HG03571 (cell line): ENCODE measurements around the gene DIP2C.
"Not testable (repeated sequence)": the region's sequence is repeated elsewhere in the genome, so short reads cannot be mapped to it uniquely, and the experiment has no call there.

Source experiments
- ATAC-seq: cut with Tn5 transposase; IDR thresholded peaks from one replicate; pipeline ENCODE4 v1.9.1; 2021; ENCODE audit not compliant: unreplicated experiment

The DIP2C gene

DNA sequence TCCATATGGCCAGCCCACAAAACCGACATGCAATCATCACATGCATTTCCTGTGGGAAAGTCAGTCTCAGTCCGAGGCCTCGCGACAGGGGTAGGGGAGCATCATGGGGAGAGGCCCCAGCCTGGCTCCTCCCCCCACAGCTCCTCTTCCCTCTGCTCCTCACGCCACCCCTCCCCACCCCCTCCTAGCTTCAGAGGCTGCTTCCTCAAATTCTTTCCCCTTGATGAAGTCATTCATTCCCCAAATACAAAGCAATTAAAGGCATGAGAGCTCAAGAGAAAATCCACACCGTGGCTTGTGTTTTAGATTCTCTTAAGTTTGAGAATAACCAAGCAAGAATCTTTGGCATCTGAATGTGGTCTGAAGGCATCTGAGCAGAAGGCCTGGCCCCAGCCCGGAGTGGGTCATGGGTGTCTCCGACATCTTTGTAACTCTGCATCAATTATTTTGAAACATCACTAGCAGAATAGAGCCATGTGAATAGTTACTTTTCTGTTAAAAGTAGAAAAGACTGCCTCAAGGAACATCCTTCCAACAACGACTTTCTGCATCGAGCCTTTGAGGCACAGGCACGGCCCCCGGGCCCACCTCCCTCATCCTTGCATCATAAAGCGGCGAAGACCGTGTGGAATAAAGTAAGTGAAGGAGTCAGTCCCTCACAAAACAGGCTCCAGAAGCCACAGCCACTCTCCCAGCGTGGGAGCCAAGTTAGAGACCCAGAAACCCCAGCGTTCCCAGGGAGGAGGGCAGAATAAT, 90.9 kb downstream of the DIP2C start:
- no peak for ATAC-seq

DNA sequence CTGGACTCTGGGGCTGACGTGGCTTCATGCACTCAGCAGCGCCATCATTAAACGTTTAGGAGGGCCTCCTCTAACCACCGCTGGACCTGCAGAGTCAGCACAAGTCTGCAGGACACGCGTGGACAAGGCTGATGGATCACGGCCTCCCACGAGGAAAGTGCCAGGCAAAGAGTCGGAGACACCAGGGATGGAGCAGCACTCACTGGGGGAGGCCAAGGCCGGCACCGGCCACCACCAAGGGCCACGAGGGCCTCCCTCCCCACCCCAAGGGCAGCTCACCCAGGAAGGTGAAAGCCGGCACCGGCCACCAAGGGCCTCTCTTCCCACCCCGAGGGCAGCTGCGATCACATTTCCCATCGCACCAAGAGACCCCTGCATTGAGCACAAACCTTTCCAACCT, 91.5 kb downstream of the DIP2C start:
- no peak for ATAC-seq

DNA sequence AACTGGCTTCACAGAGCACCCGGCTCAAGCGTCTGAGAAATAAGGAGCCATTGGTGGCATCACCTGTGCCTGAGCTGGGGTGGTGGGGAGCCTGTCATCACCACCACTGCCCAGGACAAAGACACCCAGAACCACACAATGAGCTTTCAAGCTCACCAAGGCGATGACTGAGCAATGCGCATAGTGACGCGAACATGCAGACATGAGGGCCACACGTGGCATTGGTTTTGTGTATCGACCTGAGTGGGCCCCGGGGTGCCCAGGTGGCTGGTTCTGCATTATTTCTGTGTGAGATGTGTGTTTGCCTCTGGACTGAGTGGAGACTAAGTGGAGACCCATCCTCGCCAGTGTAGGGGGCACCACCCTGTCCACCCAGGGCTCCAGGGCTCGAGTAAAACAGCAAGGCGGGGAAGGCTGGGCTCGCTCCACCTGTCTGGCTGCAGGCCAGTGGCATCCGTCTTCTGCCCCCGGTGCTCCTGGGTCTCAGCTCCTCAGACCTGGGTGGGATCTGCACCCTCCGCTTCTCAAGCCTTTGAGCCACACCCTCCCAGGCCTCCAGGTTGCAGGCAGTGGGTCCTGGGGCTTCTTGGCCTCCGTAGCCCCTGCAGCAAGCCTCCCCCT, 92.6 kb downstream of the DIP2C start:
- no peak for ATAC-seq

DNA sequence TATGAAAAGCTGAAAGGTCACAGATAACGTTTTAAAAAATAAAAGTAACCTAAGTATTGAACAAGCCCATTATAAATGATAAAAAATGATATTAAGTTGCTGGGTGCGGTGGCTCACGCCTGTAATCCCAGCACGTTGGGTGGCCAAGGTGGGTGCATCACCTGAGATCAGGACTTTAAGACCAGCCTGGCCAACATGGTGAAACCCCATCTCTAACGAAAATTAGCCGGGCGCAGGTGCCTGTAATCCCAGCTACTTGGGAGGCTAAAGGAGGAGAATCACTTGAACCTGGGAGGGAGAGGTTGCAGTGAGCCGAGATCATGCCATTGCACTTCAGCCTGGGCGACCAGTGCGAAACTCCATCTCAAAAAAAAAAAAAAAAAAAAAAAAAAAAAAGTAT, 93.3 kb downstream of the DIP2C start:
- not testable (repeated sequence) for ATAC-seq

DNA sequence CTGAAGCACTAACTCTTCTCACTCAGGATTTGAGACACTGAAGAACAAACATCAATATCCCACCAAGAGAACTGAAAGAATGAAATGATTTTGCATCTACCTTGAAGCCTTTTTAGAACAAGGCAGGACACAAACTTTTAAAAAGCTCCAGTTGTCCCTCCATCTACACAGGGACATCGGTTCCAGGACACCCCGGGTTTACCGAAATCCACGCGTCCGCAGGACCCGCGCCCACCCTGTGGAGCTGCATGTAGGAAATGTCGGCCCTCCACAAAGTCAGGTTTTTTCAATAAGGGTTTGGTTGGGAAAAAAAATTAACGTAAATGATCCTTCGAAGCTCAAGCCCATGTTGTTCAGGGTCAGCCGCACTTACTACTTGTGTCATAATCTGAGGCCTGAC, 94.0 kb downstream of the DIP2C start:
- ATAC-seq, result no peak

DNA sequence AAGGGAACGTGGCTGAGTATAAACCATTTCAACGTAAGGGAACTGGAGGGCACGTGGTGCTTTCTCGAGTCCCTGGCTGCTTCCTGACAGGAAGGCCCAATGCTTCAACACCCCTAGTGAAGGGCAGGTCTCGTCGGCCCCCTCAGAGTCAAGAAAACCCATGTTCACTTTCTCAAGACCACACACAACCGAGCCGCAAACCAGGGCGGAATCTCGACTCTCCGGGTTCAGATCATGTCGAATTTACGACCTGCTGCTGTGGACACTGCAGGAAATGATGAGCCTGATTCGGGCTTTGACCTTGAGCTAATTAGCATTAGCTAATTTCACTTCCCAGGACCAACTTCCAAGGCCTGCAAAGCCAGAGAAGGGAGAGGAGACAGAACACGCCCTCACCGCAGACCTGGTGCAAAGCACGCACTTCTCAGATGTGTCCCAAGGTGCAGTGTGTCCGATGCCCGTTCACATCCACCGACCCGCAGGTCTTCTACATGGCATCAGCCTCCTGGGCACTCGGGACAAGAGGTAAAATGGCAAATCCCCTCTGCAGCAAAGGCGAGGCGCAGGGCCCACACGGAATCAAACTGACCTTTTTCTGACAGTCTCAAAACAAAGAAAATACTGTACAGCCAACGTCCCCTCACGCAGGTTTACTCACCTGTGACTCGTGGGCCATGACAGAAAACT, 94.7 kb downstream of the DIP2C start:
- no peak for ATAC-seq

DNA sequence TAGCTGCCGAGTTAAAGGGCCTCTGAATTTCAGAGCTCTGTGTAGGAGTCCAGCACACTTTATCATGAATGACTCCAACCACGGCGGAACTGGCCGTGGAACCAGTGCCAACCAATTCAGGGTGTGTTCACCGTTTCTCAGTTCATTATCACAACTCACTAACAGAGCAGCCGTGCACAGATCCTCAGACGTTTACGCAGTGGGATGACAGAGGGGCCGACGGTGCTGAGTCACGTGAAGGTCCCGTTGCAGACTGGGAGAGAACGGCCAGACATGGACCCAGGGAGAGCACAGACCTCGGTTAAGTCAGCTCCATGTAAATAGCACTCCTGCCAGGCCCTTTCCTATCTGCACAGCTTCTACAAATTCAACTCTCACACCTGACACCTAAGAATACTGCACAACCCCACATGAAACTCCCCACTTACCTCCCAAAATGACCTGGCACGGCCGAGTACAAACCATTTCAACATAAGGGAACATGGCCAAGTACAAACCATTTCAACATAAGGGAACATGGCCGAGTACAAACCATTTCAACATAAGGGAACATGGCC, 95.5 kb downstream of the DIP2C start:
- no peak for ATAC-seq

DNA sequence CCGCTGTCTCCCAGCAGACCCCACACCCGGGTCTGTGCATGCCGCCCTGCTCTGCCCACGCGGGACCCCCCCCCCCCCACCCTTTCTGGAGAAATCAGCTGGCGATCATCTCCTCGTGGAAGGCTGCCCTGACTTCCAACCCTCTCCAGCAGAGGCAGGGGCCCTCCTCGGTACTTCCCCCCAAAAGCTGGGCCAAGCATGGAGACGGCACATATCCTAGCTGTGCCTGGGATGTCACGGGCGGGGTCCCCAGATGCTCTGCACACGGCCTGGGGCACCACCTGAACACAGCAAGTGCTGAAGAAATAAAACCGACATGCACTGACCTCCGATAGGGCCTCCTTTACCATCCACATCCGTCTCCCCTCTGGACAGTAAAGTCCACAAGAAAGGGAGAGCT, 96.0 kb downstream of the DIP2C start:
- no peak for ATAC-seq

DNA sequence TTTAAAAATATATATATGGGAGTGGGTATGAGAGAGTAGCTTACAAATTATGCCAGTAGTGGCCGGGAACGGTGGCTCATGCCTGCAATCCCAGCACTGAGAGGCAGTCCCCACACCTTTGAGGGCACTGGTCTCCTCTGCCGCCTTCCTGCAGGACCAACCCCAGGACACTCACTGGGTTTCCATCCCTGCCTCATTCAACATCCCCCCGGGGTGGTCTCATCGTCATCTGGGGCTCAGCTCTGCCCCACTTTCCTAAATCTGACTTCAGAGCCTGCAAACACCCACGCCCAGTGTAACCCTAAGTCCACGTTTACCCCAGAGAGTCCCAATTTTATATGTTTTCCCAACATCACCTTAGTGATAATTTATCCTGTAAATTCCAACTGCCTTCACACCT, 96.5 kb downstream of the DIP2C start:
- ATAC-seq, result no peak

DNA sequence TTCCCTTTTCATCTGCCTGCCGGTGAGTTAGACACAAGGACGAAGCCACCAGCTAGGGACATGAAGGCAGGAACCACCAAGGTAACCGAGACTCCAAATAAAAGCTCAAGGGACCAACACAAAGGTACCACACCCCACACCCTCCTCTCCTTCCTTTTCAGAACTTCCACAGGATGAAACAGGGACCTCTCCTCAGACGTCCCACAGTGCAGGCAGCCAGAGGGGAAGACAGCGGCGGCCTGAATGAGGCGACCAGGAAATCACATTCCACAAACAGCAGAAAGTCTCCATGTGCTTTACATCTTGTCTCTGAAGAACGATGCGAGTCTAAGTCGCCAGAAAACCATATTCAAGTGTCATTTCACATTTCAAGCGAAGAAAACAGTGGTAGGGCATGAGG, 97.8 kb downstream of the DIP2C start:
- ATAC-seq, result no peak

DNA sequence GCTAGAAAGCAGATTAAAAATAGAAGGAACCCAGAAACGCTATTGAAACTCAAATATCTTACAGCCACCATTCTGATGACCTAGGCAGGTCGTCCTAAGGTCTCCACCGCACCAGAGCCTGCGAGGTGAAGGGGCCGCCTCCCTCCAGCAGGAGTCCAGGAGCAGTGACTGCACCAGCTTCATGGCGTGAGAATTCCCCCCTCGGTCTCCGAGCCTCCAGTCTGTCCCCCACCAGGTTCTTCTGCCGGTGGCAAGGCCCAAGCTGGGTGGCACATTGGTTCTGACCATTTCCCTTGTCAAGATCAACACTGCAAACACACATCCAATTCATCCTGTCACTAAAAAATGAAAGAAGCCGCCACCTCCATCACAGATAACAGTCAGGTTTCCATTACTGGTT, 98.7 kb downstream of the DIP2C start:
- ATAC-seq, result no peak

DNA sequence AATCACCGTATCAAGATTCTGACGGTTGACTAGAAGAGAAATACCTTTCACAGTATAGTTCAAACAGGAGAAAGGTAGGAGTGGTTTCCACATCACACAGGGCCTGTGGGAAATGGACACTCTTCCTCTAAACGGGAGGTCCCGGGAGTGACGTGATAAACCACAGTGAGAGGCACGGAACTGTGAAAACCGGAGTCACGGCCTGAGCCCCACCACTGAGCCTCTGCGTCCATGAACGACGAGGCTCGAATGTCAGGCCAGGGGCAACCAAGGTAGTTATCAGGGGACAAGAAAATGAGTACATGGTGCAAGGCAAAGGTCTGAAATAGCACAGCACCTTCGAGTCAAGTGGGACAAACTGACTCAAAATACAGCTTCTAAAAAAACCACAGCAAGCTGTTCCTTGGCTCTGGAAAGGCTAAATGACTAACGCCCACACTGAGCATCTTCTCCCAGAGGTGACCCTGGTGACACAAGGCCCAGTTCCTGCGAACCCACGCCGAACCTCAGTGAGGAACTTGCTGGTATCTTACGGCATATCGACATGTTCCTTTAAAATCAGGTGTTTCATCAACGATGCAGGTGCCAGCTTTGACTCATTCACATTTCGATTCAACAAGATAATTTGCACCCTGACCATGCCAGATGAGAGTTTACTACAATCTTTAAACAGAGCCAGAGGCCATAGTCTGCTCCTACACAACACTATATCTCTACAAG, 99.3 kb downstream of the DIP2C start:
- ATAC-seq, result no peak

DNA sequence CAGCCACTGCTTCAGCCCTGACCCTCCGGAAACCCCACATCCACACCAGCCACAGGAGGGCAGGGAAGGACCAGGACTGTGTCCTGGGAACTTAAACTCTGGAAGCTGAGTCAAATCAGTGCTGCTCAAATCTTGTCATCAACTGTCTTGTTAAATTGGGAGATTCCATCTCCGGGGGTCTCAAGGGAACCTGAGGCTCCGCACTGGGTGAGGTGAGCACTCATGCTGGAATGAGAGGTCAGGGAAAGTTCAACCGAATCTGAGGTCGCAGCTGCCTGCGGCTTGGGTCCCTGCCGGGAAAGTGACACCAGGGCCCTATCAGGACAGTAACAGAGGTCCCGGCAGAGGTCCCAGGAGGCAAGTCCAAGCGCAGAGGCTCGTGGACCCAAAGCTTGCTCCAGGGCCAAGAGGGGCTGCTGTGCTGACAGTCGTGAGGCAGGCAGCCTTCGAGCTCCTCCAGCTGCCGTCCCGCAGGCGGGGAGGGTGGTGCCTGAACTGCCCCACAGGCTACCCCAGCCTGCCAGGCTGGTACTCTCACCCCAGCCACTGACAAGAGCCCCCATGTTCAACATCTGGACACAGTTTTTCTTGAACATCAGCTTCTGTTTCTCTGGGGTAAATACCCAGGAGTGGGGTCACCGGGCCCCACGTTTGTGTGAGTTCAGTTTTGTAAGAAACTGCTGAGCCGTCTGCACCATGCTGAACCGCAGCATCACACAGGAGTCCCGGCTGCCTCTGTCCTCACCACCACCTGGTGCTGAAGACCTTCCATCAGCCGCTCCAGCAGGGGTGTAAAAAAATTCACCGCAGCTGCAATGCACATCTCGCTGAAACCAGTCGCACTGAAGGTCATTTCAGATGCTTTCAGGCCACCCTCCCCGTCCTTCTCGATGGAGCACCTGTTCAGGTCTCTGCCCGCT, 101.0 kb downstream of the DIP2C start:
- ATAC-seq, result no peak

DNA sequence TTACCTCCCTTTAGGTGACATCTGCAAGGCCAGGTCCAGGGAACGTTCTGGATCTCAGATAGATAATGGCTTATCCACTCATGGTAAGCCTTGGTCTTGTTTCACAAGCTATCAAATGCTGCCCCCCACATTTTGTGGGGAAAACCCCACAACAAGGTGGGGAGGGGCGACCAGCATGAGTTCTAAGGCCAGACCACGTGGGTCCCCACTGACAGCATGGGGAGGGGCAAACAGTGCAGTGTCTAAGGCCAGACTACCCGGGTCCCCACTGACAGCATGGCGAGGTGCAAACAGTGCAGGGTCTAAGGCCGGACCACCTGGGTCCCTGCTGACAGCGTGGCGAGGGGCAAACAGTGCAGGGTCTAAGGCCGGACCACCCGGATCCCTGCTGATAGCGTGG, 102.8 kb downstream of the DIP2C start:
- no peak for ATAC-seq

DNA sequence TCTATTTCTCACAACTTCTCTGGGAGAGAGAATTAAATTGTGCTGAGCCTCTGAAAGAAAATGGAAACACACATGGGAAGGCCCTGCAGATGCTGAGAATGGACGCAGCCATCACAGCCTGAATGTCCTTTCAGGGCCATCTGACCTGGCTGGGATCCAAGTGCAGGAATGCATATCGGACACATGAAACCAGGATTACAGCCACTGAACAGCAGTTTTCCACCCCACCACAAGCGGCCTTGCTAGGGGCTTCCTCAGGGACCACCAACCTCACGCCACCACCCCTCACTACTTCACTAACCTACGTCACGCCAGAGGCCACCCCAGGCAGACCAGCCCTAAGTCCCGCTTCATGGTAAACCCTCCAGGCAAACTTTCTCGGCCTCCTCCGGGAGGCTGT, 103.3 kb downstream of the DIP2C start:
- no peak for ATAC-seq

DNA sequence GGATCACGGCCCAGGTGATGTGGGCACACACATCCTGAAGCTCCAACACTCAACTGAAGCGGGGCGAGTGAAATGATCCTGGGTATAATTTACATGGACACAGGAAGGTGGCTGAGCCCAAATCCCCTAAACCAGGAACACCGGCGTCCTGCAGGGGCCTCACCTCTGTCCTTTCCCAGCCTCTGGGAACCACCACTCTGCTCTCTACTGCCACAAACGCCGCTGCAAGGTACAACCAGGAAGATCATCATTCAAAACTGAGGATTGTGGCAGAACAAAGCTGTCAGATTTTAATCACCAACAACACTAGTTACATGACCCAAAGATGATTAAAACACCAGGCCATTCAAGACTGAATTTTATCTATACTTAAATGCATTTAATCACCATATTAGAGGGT, 104.0 kb downstream of the DIP2C start:
- no peak for ATAC-seq

DNA sequence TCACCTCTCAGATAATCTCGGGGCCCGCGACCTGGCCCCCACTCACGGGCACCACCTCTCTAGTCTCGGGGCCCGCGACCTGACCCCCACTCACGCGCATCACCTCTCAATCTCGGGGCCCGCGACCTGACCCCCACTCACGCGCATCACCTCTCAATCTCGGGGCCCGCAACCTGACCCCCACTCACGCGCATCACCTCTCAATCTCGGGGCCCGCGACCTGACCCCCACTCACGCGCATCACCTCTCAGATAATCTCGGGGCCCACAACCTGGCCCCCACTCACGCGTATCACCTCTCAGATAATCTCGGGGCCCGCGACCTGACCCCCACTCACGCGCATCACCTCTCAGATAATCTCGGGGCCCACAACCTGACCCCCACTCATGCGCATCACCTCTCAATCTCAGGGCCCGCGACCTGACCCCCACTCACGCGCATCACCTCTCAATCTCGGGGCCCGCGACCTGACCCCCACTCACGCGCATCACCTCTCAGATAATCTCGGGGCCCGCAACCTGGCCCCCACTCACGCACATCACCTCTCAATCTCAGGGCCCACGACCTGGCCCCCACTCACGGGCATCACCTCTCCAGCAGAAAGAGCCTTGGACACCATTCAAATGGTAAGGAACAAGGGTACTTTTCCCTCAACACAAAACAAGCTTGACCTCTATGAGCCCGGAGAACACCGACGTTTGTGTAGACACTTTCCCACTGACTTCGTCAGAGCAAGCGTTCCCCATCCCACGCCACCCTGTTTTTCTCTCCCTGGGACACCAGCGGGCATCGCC, 104.8 kb downstream of the DIP2C start:
- ATAC-seq, result not testable (repeated sequence)

DNA sequence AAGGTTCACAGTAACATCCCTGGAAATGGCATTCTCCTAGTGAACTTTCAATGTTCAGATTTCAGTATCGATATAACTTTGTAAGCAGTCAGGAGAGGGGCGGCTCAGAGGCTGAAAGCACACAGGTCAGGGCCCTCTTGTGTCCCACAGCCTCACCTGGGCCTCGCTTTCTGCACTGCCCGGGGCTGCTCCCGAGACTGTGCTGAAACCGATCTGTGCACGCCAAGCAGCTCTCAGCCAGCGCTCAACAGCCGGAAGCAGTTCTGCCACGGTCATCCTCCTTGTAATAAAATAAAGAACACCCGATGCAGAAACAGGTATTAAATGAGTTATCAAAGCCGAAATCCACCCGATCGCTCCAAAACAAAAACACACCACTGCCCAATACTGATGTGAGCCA, 106.0 kb downstream of the DIP2C start:
- ATAC-seq, result no peak

DNA sequence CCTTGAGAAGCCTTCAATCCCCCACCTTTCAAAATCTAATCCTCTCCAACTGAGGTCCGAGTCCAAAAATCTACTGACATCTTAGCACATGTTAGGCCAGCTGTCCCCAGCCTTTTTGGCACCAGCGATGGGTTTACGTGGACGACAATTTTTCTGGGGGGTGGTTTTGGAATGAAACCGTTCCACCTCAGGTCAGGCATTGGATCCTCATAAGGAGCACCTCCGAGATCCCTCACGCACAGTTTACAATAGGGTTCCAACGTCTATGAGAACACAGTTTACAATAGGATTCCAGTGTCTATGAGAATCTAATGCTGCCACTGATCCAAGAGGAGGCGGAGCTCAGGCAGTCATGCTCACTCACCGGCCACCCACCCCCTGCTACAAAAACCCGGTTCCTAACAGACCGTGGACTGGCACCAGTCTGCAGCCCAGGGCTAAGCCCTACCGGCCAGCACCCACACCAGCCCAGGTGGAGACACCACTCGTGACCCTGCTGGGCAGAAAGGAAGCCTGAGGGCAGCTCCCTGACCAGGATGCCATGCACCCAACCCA, 107.6 kb downstream of the DIP2C start:
- ATAC-seq, result no peak
